ENCODE data around the gene TBC1D5.

TBC1D5 gene

DNA sequence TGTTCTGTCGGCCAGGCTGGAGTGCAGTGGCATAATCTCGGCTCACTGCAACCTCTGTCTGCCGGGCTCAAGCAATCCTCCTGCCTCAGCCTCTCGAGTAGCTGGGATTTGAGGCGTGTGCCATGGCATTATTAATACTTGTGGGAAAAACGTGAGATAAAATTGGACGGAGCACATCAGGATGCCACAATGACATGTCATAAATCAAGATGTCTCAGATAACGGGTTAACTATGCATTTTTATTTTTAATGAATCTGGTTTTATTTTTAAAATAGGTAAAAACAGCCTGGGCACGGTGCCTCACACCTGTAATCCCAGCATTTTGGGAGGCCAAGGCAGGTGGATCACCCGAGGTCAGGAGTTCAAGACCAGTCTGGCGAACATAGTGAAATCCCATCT, 212.8 kb downstream of the TBC1D5 start:
- DNase-seq (ENCODE audit: low read depth) = no peak
- no peak overlapping the region for H3K4me3 ChIP-seq (ENCODE audit: low read depth, low read length)
- TF ChIP-seq, protein P1, sequence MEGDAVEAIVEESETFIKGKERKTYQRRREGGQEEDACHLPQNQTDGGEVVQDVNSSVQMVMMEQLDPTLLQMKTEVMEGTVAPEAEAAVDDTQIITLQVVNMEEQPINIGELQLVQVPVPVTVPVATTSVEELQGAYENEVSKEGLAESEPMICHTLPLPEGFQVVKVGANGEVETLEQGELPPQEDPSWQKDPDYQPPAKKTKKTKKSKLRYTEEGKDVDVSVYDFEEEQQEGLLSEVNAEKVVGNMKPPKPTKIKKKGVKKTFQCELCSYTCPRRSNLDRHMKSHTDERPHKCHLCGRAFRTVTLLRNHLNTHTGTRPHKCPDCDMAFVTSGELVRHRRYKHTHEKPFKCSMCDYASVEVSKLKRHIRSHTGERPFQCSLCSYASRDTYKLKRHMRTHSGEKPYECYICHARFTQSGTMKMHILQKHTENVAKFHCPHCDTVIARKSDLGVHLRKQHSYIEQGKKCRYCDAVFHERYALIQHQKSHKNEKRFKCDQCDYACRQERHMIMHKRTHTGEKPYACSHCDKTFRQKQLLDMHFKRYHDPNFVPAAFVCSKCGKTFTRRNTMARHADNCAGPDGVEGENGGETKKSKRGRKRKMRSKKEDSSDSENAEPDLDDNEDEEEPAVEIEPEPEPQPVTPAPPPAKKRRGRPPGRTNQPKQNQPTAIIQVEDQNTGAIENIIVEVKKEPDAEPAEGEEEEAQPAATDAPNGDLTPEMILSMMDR (IDR thresholded peaks at IDR 0.05; ENCODE audit: low read depth, low read length, missing control alignments) = no peak

DNA sequence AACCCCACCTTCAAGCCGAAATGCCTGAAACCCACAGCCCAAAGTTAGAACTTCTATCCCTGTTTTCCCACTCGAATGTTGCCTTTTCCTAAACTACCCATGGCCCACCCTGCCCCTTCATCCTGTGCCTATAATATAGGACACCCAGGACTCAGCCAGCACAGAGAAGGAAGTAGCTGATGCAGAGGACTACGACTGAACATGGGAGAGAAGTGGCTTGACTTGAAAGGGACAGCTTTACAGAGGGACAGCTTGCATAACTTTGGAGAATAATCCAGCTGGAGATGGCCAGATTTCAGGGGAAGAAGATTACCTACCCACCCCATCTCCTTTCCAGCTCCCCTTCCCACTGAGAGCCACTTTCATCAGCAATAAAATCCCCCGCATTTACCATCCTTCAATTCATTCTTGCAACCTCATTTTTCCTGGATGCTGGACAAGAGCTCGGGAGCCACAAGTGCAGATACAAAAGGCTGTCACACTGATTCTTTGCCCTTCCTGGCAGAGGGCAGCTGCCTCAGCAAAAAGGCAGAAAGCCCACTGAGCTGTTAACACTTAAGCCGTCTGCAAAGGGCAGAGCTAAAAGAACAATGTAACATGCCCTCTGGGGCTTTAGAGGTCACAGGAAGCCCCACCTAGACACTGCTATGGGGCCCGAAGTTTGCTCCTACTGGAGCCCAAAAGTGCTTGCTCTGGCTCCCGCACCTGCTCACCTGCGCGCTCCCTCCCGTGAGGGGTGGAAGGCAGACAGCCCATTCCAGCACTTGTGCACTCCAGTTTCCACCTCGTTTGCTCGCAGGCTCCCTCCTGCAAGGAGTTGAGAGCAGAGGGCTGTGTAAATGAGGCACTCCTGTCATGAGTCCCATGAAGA, 224.0 kb downstream of the TBC1D5 start:
- TF ChIP-seq, protein P1 (IDR thresholded peaks at IDR 0.05; ENCODE audit: low read depth, low read length, missing control alignments) = no peak
- H3K4me3 ChIP-seq (ENCODE audit: low read depth, low read length) = no peak overlapping the region
- DNase-seq (ENCODE audit: low read depth) = no peak

DNA sequence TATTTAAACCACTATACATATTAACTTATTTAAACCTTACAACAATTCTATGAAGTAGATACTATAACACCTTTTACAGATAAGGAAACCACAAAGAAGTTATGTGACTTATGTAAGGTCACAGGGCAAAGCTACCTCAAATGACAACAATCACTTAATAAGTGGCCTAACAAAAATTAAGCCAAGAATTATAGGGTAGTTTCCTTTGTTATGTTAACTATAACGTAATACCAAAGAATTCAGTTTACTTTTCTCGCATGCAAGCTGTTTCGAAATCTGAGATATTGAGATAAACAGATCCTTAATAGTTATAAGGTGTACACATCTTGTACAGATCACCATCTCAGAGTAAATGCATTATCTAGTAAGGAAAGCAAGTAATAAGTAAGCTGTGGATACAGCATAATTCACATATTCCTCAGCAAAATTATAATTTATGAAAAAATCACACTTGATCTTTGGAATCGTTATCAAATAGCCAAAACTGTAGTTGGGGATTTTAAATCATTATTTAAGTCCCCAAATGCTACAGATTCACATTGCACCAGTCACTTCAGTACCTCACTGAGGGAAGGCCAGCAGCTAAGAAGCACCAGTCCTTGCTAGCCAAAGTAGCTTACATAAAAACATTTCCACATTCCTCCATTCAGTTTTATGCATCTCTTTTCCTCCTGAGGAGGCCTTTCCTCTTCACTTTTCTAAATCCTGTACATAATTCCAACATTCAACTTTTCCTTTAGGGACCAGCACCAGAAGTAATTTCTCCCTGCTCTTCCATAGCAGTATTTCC, 226.8 kb downstream of the TBC1D5 start:
- H3K4me3 ChIP-seq (ENCODE audit: low read depth, low read length) = no peak overlapping the region
- no peak for DNase-seq (ENCODE audit: low read depth)
- TF ChIP-seq, protein P1 (IDR thresholded peaks at IDR 0.05; ENCODE audit: low read depth, low read length, missing control alignments) = no peak

DNA sequence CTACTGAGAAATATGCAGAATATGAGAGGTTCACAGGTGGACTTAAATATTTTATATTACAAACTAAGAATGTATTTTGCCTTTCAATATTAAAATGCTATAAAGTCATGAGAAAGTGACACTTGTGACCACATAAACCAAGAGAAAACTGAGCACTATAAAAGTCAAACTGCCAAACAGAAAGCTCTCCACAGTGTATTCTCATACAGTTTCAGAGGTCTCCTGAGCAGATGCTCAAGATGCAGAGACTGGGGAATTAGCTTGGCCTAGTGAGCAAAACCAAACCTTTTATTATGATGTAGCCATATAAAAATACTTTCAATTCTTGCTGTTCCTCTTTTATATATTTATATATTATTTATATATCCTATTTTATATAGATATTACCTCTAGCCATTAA, 227.8 kb downstream of the TBC1D5 start:
- no peak for DNase-seq (ENCODE audit: low read depth)
- TF ChIP-seq, protein P1 (IDR thresholded peaks at IDR 0.05; ENCODE audit: low read depth, low read length, missing control alignments) = no peak

DNA sequence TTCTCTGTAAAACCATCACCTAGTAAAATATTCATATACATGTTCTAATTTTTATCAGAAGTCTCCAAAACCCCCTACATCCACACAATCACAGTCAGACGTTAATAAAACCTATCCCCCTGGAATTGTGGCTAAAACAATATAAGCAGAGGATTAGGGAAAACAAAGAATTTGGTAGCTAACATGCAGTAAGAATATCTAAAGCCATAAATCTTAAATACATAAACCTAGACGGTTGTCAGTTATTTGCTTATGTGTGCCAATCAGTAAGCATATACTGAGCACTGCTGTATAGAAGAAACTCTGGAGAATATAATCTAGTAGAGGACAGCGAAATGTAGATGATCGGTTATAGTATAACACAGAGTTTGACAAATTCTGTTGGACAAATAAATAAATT, 232.2 kb downstream of the TBC1D5 start:
- TF ChIP-seq, protein P1 (IDR thresholded peaks at IDR 0.05; ENCODE audit: low read depth, low read length, missing control alignments) = no peak
- no peak overlapping the region for H3K4me3 ChIP-seq (ENCODE audit: low read depth, low read length)
- DNase-seq (ENCODE audit: low read depth) = no peak

More for the DNA sequence above, 227.8 kb downstream of the TBC1D5 start:
- no peak overlapping the region for H3K4me3 ChIP-seq (ENCODE audit: low read depth, low read length)

DNA sequence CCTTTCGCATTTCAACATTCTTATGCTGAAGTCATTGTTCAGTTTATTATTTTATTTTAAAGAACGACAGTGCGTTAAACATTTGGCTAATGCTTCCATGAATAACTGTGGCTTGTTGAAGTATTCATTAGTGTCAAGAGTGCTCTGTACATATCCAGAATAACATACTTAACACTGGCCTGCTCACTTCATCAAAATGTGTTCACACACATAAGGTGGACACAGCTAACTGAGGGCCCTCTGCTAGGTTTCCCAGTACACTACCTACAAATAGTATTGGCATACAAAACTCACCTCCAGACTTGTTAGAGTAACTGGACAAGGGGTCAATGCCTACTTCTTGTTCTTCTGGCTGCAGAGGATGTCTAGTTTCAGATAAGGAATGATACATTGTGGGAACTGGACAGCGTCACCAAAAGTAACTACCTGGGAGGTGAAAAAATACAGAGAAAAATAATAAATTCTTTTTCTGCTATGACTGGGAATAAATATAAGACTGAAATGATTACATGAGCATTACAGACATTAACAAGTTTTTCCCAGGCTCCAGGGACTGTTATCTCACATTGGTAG, 234.2 kb downstream of the TBC1D5 start:
- TF ChIP-seq, protein P1 (IDR thresholded peaks at IDR 0.05; ENCODE audit: low read depth, low read length, missing control alignments) = no peak
- no peak for DNase-seq (ENCODE audit: low read depth)

More for the DNA sequence above, 234.2 kb downstream of the TBC1D5 start:
- no peak overlapping the region for H3K4me3 ChIP-seq (ENCODE audit: low read depth, low read length)

All from GM12864 (cell line).